ENCODE data around the gene OPN5. TPM values are rescaled to one million over a fixed set of nuclear protein-coding genes. Genes with fewer than 3 reads are reported as not detected.

The OPN5 gene
- total and polyA plus RNA-seq, 2 donors from 2014 or later = 0.16 TPM; not detected in 1

- H3K9me3 ChIP-seq (ENCODE audit: control insufficient read depth in 2 of 3, insufficient read depth in 1 of 3, low read length in 3 of 3) = no peaks in the 10 kb centered on the region
- DNase-seq (no peak), FAIRE-seq (peak; percentile 39)
- no peaks in the 10 kb centered on the region for H3K36me3 ChIP-seq (ENCODE audit: control insufficient read depth in 2 of 3, insufficient read depth in 3 of 3, low read length in 3 of 3)
- no peak overlapping the region for H3K4me3 ChIP-seq (ENCODE audit: low read length in 3 of 3)
- no peak for TF ChIP-seq CTCF (IDR thresholded peaks at IDR 0.05; ENCODE audit: borderline replicate concordance, extremely low read depth, insufficient read depth)
- no peaks in the 10 kb centered on the region for H3K4me1 ChIP-seq (ENCODE audit: control insufficient read depth in 2 of 3, insufficient read depth in 2 of 3, low read depth in 1 of 3, low read length in 3 of 3)
- no peak overlapping the region for H3K27ac ChIP-seq (ENCODE audit: low read depth in 2 of 2, low read length in 2 of 2)
- no peaks in the 10 kb centered on the region for H3K27me3 ChIP-seq (ENCODE audit: control insufficient read depth, insufficient read depth, low read length)
- H3K9ac ChIP-seq (ENCODE audit: low read length in 3 of 3) = no peak overlapping the region
- intact Hi-C loops (cut with DNase I) = no loop called here
Observed at GRCh38 chr6:47759364-47759763, 22.5 kb upstream of the OPN5 start.

GRCh38 chr6:47762502-47762901, 19.3 kb upstream of the OPN5 start:
- H3K27me3 ChIP-seq (ENCODE audit: control insufficient read depth, insufficient read depth, low read length) = no peaks in the 10 kb centered on the region
- intact Hi-C loops (cut with DNase I) = no loop called here
- H3K9ac ChIP-seq (ENCODE audit: low read length in 3 of 3) = no peak overlapping the region
- no peaks in the 10 kb centered on the region for H3K9me3 ChIP-seq (ENCODE audit: control insufficient read depth in 2 of 3, insufficient read depth in 1 of 3, low read length in 3 of 3)
- no peak for FAIRE-seq
- H3K4me3 ChIP-seq (ENCODE audit: low read length in 3 of 3) = no peak overlapping the region
- H3K27ac ChIP-seq (ENCODE audit: low read depth in 2 of 2, low read length in 2 of 2) = no peak overlapping the region
- no peak for DNase-seq
- no peaks in the 10 kb centered on the region for H3K4me1 ChIP-seq (ENCODE audit: control insufficient read depth in 2 of 3, insufficient read depth in 2 of 3, low read depth in 1 of 3, low read length in 3 of 3)
- TF ChIP-seq CTCF (IDR thresholded peaks at IDR 0.05; ENCODE audit: borderline replicate concordance, extremely low read depth, insufficient read depth) = no peak
- H3K36me3 ChIP-seq (ENCODE audit: control insufficient read depth in 2 of 3, insufficient read depth in 3 of 3, low read length in 3 of 3) = no peaks in the 10 kb centered on the region

GRCh38 chr6:47766445-47766844, 15.4 kb upstream of the OPN5 start:
- TF ChIP-seq CTCF (IDR thresholded peaks at IDR 0.05; ENCODE audit: borderline replicate concordance, extremely low read depth, insufficient read depth) = no peak
- H3K9ac ChIP-seq (ENCODE audit: low read length in 3 of 3) = no peak overlapping the region
- intact Hi-C loops (cut with DNase I) = no loop called here
- H3K4me1 ChIP-seq (ENCODE audit: control insufficient read depth in 2 of 3, insufficient read depth in 2 of 3, low read depth in 1 of 3, low read length in 3 of 3) = no peaks in the 10 kb centered on the region
- no peak overlapping the region for H3K4me3 ChIP-seq (ENCODE audit: low read length in 3 of 3)
- no peaks in the 10 kb centered on the region for H3K36me3 ChIP-seq (ENCODE audit: control insufficient read depth in 2 of 3, insufficient read depth in 3 of 3, low read length in 3 of 3)
- no peak overlapping the region for H3K27ac ChIP-seq (ENCODE audit: low read depth in 2 of 2, low read length in 2 of 2)
- FAIRE-seq (no peak), DNase-seq (no peak)
- no peaks in the 10 kb centered on the region for H3K9me3 ChIP-seq (ENCODE audit: control insufficient read depth in 2 of 3, insufficient read depth in 1 of 3, low read length in 3 of 3)
- H3K27me3 ChIP-seq (ENCODE audit: control insufficient read depth, insufficient read depth, low read length) = no peaks in the 10 kb centered on the region

GRCh38 chr6:47767102-47767501, 14.7 kb upstream of the OPN5 start:
- TF ChIP-seq CTCF (IDR thresholded peaks at IDR 0.05; ENCODE audit: borderline replicate concordance, extremely low read depth, insufficient read depth) = no peak
- H3K27ac ChIP-seq (ENCODE audit: low read depth in 2 of 2, low read length in 2 of 2) = no peak overlapping the region
- H3K36me3 ChIP-seq (ENCODE audit: control insufficient read depth in 2 of 3, insufficient read depth in 3 of 3, low read length in 3 of 3) = no peaks in the 10 kb centered on the region
- H3K9ac ChIP-seq (ENCODE audit: low read length in 3 of 3) = no peak overlapping the region
- H3K4me3 ChIP-seq (ENCODE audit: low read length in 3 of 3) = no peak overlapping the region
- no peaks in the 10 kb centered on the region for H3K9me3 ChIP-seq (ENCODE audit: control insufficient read depth in 2 of 3, insufficient read depth in 1 of 3, low read length in 3 of 3)
- DNase-seq (no peak), FAIRE-seq (no peak)
- no peaks in the 10 kb centered on the region for H3K27me3 ChIP-seq (ENCODE audit: control insufficient read depth, insufficient read depth, low read length)
- intact Hi-C loops (cut with DNase I) = no loop called here
- H3K4me1 ChIP-seq (ENCODE audit: control insufficient read depth in 2 of 3, insufficient read depth in 2 of 3, low read depth in 1 of 3, low read length in 3 of 3) = no peaks in the 10 kb centered on the region
